HG03064 (cell line): ENCODE results near the gene NPHS1.
"Not testable (repeated sequence)": the region's sequence is repeated elsewhere in the genome, so short reads cannot be mapped to it uniquely, and the experiment has no call there.

ENCODE experiments used
- ATAC-seq: cut with Tn5 transposase; IDR thresholded peaks from one replicate; pipeline ENCODE4 v1.9.1; 2021; ENCODE audit warnings: low read depth; ENCODE audit not compliant: unreplicated experiment

The NPHS1 gene

GRCh38 chr19:35816846-35817245 is 35.5 kb downstream of the NPHS1 start:
- no peak for ATAC-seq

- no peak for ATAC-seq
These were observed 36.0 kb downstream of the NPHS1 start for GRCh38 chr19:35816262-35816661.

- ATAC-seq = no peak
These were observed 39.0 kb downstream of the NPHS1 start for GRCh38 chr19:35813043-35813890.

GRCh38 chr19:35812220-35813042 is 39.9 kb downstream of the NPHS1 start, which contains the start of gene PRODH2:
Gene PRODH2, minus strand, starts transcription at chr19:35812845. Its CDS starts 40 bp downstream, at chr19:35812805.
- no peak for ATAC-seq

- no peak for ATAC-seq
These were observed 40.7 kb downstream of the NPHS1 start for GRCh38 chr19:35811317-35812219.

GRCh38 chr19:35807633-35808032 is 44.7 kb downstream of the NPHS1 start:
- ATAC-seq = no peak

GRCh38 chr19:35806597-35806996 is 45.7 kb downstream of the NPHS1 start:
- no peak for ATAC-seq

- no peak for ATAC-seq
These were observed 46.7 kb downstream of the NPHS1 start for GRCh38 chr19:35805526-35806102.

- ATAC-seq = no peak
These were observed 50.5 kb downstream of the NPHS1 start for GRCh38 chr19:35801828-35802227.

GRCh38 chr19:35797663-35798062 is 54.6 kb downstream of the NPHS1 start:
- ATAC-seq = no peak

- ATAC-seq = no peak
These were observed 55.4 kb downstream of the NPHS1 start for GRCh38 chr19:35796645-35797542.

GRCh38 chr19:35795564-35795963 is 56.7 kb downstream of the NPHS1 start:
- ATAC-seq = not testable (repeated sequence)

GRCh38 chr19:35793381-35794165 is 58.7 kb downstream of the NPHS1 start:
- ATAC-seq = no peak

- no peak for ATAC-seq
These were observed 59.4 kb downstream of the NPHS1 start for GRCh38 chr19:35792888-35793287.

GRCh38 chr19:35792312-35792711 is 60.0 kb downstream of the NPHS1 start:
- ATAC-seq = no peak

- ATAC-seq = no peak
These were observed 60.5 kb downstream of the NPHS1 start for GRCh38 chr19:35791814-35792279.

- no peak for ATAC-seq
These were observed 61.1 kb downstream of the NPHS1 start for GRCh38 chr19:35790981-35791813.
